ENCODE results near the gene PSMA8.
"Not testable (repeated sequence)": the region's sequence is repeated elsewhere in the genome, so short reads cannot be mapped to it uniquely, and the experiment has no call there.

The PSMA8 gene

GRCh38 chr18:26202001-26202400 lies 68.3 kb downstream of the PSMA8 start:
- H3K27ac Mint-ChIP-seq, H3K27me3 Mint-ChIP-seq, H3K4me3 Mint-ChIP-seq: not testable (repeated sequence)

GRCh38 chr18:26205318-26205717 lies 71.6 kb downstream of the PSMA8 start:
- no peak overlapping the region for H3K4me3 Mint-ChIP-seq
- no peaks in the 10 kb centered on the region for H3K36me3 Mint-ChIP-seq (ENCODE audit: low read depth)
- H3K27ac Mint-ChIP-seq = no peak overlapping the region
- H3K9me3 Mint-ChIP-seq = no peaks in the 10 kb centered on the region
- DNase-seq = no peak
- peaks cover 6% of the 10 kb centered on the region for H3K4me1 Mint-ChIP-seq (ENCODE audit: low read depth)
- no peaks in the 10 kb centered on the region for H3K27me3 Mint-ChIP-seq

More at GRCh38 chr18:26202001-26202400, 68.3 kb downstream of the PSMA8 start:
- not testable (repeated sequence) for H3K9me3 Mint-ChIP-seq; H3K4me1 Mint-ChIP-seq (ENCODE audit: low read depth); DNase-seq; H3K36me3 Mint-ChIP-seq (ENCODE audit: low read depth)

- DNase-seq = no peak
- Mint-ChIP-seq H3K4me3 (no peak overlapping the region), H3K27me3 (no peaks in the 10 kb centered on the region), H3K4me1 (ENCODE audit: low read depth) (peaks cover 7% of the 10 kb centered on the region), H3K36me3 (ENCODE audit: low read depth) (no peaks in the 10 kb centered on the region), H3K9me3 (no peaks in the 10 kb centered on the region), H3K27ac (no peak overlapping the region)
Measured at GRCh38 chr18:26206488-26206887, 72.8 kb downstream of the PSMA8 start.

- DNase-seq = no peak
- Mint-ChIP-seq H3K27ac (no peak overlapping the region), H3K4me1 (ENCODE audit: low read depth) (peaks cover 7% of the 10 kb centered on the region), H3K27me3 (no peaks in the 10 kb centered on the region), H3K9me3 (no peaks in the 10 kb centered on the region), H3K4me3 (no peak overlapping the region), H3K36me3 (ENCODE audit: low read depth) (no peaks in the 10 kb centered on the region)
Measured at GRCh38 chr18:26207937-26208336, 74.3 kb downstream of the PSMA8 start.

- H3K9me3 Mint-ChIP-seq = no peaks in the 10 kb centered on the region
- DNase-seq = no peak
- H3K27ac Mint-ChIP-seq = no peak overlapping the region
- no peaks in the 10 kb centered on the region for H3K27me3 Mint-ChIP-seq
- no peaks in the 10 kb centered on the region for H3K36me3 Mint-ChIP-seq (ENCODE audit: low read depth)
- H3K4me1 Mint-ChIP-seq (ENCODE audit: low read depth) = peaks cover 7% of the 10 kb centered on the region
- H3K4me3 Mint-ChIP-seq = no peak overlapping the region
Measured at GRCh38 chr18:26208977-26209376, 75.3 kb downstream of the PSMA8 start.

GRCh38 chr18:26210147-26210546 lies 76.5 kb downstream of the PSMA8 start:
- Mint-ChIP-seq H3K27ac (no peak overlapping the region), H3K36me3 (ENCODE audit: low read depth) (no peaks in the 10 kb centered on the region)
- DNase-seq = no peak

GRCh38 chr18:26215247-26215970 lies 81.7 kb downstream of the PSMA8 start:
- no peaks in the 10 kb centered on the region for H3K36me3 Mint-ChIP-seq (ENCODE audit: low read depth)
- H3K4me1 Mint-ChIP-seq (ENCODE audit: low read depth) = peaks cover 30% of the 10 kb centered on the region
- H3K27me3 Mint-ChIP-seq = no peaks in the 10 kb centered on the region
- peak overlapping the region; percentile 93 for H3K27ac Mint-ChIP-seq
- peak overlapping the region; percentile 72 for H3K4me3 Mint-ChIP-seq
- no peaks in the 10 kb centered on the region for H3K9me3 Mint-ChIP-seq
- DNase-seq = peak; percentile 37

More at GRCh38 chr18:26210147-26210546, 76.5 kb downstream of the PSMA8 start:
- peaks cover 18% of the 10 kb centered on the region for H3K4me1 Mint-ChIP-seq (ENCODE audit: low read depth)
- no peak overlapping the region for H3K4me3 Mint-ChIP-seq
- H3K9me3 Mint-ChIP-seq = no peaks in the 10 kb centered on the region
- no peaks in the 10 kb centered on the region for H3K27me3 Mint-ChIP-seq

- Mint-ChIP-seq H3K27me3 (no peaks in the 10 kb centered on the region), H3K9me3 (no peaks in the 10 kb centered on the region), H3K27ac (peak overlapping the region; percentile 99), H3K4me1 (ENCODE audit: low read depth) (peaks cover 36% of the 10 kb centered on the region), H3K36me3 (ENCODE audit: low read depth) (peaks cover 16% of the 10 kb centered on the region), H3K4me3 (peak overlapping the region; percentile 93)
- no peak for DNase-seq
Measured at GRCh38 chr18:26225022-26225693, 91.5 kb downstream of the PSMA8 start.

- Mint-ChIP-seq H3K4me1 (ENCODE audit: low read depth) (peaks cover 42% of the 10 kb centered on the region), H3K4me3 (peak overlapping the region; percentile 93), H3K36me3 (ENCODE audit: low read depth) (peaks cover 21% of the 10 kb centered on the region), H3K9me3 (no peaks in the 10 kb centered on the region), H3K27me3 (no peaks in the 10 kb centered on the region), H3K27ac (peak overlapping the region; percentile 99)
- no peak for DNase-seq
Measured at GRCh38 chr18:26225915-26226228, 92.2 kb downstream of the PSMA8 start.

- peaks cover 43% of the 10 kb centered on the region for H3K4me1 Mint-ChIP-seq (ENCODE audit: low read depth)
- DNase-seq = peak; percentile 97
- H3K27me3 Mint-ChIP-seq = no peaks in the 10 kb centered on the region
- peak within 1 kb of the TSS; percentile 99 for H3K27ac Mint-ChIP-seq
- no peaks in the 10 kb centered on the region for H3K9me3 Mint-ChIP-seq
- H3K36me3 Mint-ChIP-seq (ENCODE audit: low read depth) = peaks cover 22% of the 10 kb centered on the region
- H3K4me3 Mint-ChIP-seq = peak within 1 kb of the TSS; percentile 93
Measured at GRCh38 chr18:26226229-26227050, 92.8 kb downstream of the PSMA8 start, which contains the start of gene TAF4B. TSS of gene TAF4B (plus strand) at chr18:26226445. CDS start at chr18:26226934, 489 bp downstream.

- DNase-seq = no peak
- Mint-ChIP-seq H3K27ac (peak overlapping the region; percentile 94), H3K27me3 (no peaks in the 10 kb centered on the region), H3K9me3 (no peaks in the 10 kb centered on the region), H3K36me3 (ENCODE audit: low read depth) (peaks cover 29% of the 10 kb centered on the region), H3K4me3 (peak overlapping the region; percentile 93), H3K4me1 (ENCODE audit: low read depth) (peaks cover 45% of the 10 kb centered on the region)
Measured at GRCh38 chr18:26227051-26227670, 93.5 kb downstream of the PSMA8 start.

GRCh38 chr18:26228562-26229260 lies 95.0 kb downstream of the PSMA8 start:
- peaks cover 61% of the 10 kb centered on the region for H3K4me1 Mint-ChIP-seq (ENCODE audit: low read depth)
- H3K27ac Mint-ChIP-seq = peak overlapping the region; percentile 71
- peaks cover 31% of the 10 kb centered on the region for H3K36me3 Mint-ChIP-seq (ENCODE audit: low read depth)
- no peak for DNase-seq
- peak overlapping the region; percentile 93 for H3K4me3 Mint-ChIP-seq
- H3K27me3 Mint-ChIP-seq = no peaks in the 10 kb centered on the region
- H3K9me3 Mint-ChIP-seq = no peaks in the 10 kb centered on the region

GRCh38 chr18:26230497-26230896 lies 96.8 kb downstream of the PSMA8 start:
- Mint-ChIP-seq H3K4me1 (ENCODE audit: low read depth) (peaks cover 69% of the 10 kb centered on the region), H3K36me3 (ENCODE audit: low read depth) (peaks cover 31% of the 10 kb centered on the region), H3K9me3 (no peaks in the 10 kb centered on the region), H3K27ac (no peak overlapping the region), H3K4me3 (no peak overlapping the region), H3K27me3 (no peaks in the 10 kb centered on the region)
- no peak for DNase-seq

- Mint-ChIP-seq H3K36me3 (ENCODE audit: low read depth) (peaks cover 31% of the 10 kb centered on the region), H3K9me3 (no peaks in the 10 kb centered on the region), H3K27ac (no peak overlapping the region), H3K4me3 (no peak overlapping the region), H3K4me1 (ENCODE audit: low read depth) (peaks cover 66% of the 10 kb centered on the region), H3K27me3 (no peaks in the 10 kb centered on the region)
- DNase-seq = no peak
Measured at GRCh38 chr18:26233208-26233607, 99.5 kb downstream of the PSMA8 start.

Data from activated T-cell treated with anti-CD3 and anti-CD28 coated beads, Interleukin-2, amount 50 U/mL, for 24 hours (primary cell).